Activated CD4-positive, alpha-beta T cell treated with anti-CD3 and anti-CD28 coated beads for 4 hours (primary cell): ENCODE measurements around the gene FNDC8.
"Not testable (repeated sequence)": the region's sequence is repeated elsewhere in the genome, so short reads cannot be mapped to it uniquely, and the experiment has no call there.

Experiments
- DNase-seq, 2 donors: peaks; one replicate each; pipeline ENCODE4 v3.0.0-alpha.2; 2020

FNDC8 gene

GRCh38 chr17:35097776-35098175, 23.6 kb upstream of the FNDC8 start:
- DNase-seq = no peak

DNA sequence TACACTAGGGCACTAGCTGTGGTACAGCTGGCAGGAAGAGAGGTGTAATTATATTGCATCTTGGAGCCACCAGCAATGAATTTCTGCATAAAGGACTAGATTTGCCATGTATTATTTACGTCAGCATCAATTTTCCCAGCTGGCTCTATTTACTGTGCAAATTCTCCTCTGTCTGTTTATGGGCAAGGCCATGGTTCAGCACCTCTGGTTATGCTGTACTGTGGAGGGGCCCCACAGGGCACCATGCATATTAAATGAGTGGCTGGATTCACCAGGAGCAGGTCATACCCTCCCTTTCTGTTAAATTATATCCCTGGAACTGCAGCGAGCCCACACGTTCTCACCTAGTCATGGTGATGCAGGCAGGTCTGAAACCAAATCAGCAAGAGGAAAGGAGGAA, 21.5 kb upstream of the FNDC8 start:
- no peak for DNase-seq

- no peak for DNase-seq
Observed at GRCh38 chr17:35101036-35101435, 20.4 kb upstream of the FNDC8 start.

DNA sequence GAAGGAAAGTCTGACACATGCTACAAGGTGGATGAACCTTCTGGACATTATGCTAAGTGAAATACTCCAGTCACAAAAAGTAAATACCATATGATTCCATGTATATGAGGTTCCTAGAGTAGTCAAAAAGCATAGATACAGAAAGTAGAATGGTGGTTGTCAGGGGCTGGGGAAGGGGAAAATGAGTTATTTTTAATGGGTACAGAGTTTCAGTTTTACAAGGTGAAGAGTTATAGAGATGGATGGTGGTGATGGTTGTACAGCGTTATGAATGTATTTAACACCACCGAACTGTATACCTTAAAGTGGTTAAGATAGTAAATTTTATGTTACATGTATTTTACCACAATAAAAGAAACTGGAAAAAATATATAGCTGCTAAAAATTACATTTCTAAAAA, 19.7 kb upstream of the FNDC8 start:
- DNase-seq = no peak

DNA sequence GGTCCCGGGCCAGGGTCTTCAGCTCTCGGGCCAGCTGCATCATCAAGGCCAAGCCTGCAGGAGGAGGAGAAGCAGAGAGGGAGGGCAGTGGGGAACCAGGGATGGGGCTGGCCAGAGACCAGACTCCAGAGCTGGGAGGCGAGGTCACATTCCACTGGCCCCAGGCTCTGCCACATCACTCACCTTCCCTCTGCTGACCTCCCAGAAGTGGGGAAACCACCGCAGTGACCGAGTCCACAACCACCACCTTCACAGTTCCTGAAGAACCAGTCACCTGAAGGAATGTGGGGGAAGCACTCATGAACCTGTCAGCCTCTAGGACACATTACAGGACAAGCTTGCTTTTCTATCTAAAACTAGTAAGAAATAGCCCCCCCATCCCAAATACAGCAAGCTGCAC, 18.1 kb upstream of the FNDC8 start:
- no peak for DNase-seq

GRCh38 chr17:35104844-35105450, 16.5 kb upstream of the FNDC8 start:
- no peak for DNase-seq

DNA sequence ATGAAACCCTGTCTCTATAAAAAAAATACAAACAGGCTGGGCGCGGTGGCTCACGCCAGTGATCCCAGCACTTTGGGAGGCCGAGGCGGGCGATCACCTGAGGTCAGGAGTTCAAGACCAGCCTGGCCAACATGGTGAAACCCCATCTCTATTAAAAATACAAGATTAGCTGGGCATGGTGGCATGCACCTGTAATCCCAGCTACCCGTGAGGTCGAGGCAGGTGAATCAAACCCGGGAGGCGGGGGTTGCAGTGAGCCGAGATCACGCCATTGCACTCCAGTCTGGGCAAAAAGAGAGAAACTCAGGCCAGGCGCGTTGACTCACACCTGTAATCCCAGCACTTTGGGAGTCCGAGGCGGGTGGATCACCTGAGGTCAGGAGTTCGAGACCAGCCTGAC, 10.6 kb upstream of the FNDC8 start:
- not testable (repeated sequence) for DNase-seq

DNA sequence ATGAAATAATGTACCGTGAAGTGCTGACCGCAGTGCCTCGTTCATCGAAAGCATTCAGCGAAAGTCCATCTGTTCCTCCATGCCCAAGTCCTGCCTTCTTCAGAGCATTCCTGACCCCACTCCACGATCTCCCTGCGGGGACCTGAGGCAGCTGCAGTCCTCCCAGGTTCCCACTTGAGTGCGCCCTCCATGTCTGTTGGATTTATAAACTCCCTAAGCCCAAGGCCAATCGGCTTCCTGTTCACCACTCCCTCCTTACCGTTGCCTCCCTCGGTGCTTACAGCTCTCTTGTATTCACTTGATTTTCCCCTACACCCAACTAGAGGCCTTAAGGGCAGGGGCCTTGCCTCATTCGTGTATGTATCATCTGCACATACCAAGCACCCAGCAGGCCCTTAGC, 4.6 kb upstream of the FNDC8 start:
- DNase-seq = no peak

DNA sequence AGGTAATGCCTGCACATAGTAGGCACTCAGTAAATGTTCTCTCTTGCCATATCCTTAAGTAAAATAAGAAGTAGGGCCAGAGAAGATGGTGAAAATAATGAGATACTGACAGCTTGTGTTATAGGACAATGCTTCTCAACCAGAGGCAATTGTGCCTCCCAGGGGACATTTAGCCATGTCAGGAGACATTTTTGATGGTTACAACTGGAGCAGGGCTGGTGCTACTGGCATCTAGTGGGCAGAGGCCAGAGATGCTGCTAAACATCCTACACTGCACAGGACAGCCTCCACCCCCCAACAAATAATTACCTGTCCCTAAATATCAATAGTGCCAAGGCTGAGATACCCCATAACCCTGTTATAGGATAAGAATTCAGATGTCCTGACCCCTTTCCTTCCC, 3.4 kb upstream of the FNDC8 start:
- peak in 1 of 2 donors; percentile 33 for DNase-seq

- DNase-seq = peak; percentile 75 to 79
Observed at GRCh38 chr17:35119370-35120165, 1.8 kb upstream of the FNDC8 start, which contains the start of gene RAD51D. TSS of gene RAD51D (minus strand) at chr17:35119860. CDS start at chr17:35119613, 247 bp downstream.

DNA sequence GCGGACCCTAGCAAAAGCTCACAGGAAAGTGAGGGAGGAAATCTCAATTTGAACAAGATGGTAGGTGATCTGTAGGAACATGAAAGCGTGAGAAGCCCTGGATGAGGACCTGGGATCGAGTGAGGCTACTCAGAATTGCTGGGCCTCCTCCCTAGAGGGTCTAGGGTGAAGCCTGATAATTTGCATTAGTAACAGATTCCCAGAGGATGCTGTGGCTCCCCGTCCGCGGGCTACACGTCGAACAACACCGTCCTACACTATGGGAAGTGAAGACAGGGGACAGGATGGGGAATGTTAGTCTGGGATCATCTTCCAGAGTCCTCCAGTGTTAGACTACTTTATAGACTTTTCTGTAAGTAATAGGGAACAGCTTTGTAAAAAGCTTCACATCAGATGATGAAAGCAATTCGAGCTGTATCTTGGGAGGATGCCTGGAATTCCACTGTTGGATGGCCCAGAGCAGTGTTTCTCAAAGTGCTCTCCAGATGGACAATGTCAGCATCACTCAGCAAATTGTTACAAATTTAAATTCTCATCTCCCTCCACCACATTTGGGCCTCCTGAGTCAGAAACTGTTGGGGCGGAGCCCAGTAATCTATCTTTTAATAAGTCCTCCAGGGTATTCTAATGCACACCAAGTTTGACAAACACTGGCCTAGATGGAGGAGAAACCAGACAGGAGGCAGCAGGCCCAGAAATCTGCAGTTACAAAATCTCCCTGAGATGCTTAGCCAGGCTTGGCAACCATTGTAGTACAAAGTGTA, 6.5 kb downstream of the FNDC8 start:
- DNase-seq = no peak

- no peak for DNase-seq
Observed at GRCh38 chr17:35129154-35129972, 7.9 kb downstream of the FNDC8 start.

GRCh38 chr17:35129973-35130351, 8.5 kb downstream of the FNDC8 start:
- DNase-seq = no peak

GRCh38 chr17:35130392-35130791, 9.0 kb downstream of the FNDC8 start:
- DNase-seq = no peak

DNA sequence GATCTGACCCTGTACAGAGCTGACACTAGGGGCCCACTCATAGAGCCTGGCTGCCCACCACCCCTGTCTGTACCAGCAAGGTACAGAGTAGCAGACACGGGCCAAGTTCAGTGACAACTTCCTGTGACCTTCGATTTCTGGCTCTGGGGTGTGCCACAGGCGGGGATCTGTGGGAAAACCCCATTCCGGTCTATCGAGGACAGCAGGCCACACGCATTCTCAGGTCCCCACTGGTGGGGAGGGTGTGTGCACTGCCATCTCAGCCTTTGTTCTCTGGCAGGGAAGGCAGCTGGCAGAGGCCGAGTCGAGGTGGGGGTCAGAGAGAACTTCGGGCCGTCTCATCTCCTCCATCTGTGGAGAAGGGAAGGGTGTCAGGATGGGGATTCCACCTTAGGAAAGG, 10.7 kb downstream of the FNDC8 start:
- DNase-seq = no peak

GRCh38 chr17:35132816-35133550, 11.6 kb downstream of the FNDC8 start:
- no peak for DNase-seq

DNA sequence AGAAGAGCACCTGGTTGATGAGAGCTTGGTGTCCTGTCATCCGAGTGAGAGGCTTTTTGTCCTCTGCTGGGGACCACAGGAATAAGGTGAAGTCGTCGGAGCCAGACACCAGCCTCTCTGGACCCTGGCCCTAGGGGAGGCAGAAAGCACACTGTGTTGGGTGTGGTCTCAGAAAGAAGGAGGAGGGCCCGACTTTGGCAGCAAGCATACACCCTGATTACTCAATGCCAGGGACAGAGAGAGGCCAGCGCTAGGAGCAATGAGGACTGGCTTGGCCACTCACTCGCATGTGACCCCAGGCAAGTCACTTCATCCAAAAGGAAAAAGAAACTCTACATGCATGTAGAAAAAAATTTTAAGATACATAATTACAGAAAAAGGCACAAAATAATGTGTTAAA, 13.9 kb downstream of the FNDC8 start:
- no peak for DNase-seq

- DNase-seq = no peak
Observed at GRCh38 chr17:35138218-35138617, 16.8 kb downstream of the FNDC8 start.

- peak; percentile 87 to 88 for DNase-seq
Observed at GRCh38 chr17:35141681-35142466, 20.5 kb downstream of the FNDC8 start, which contains the start of gene NLE1. TSS of gene NLE1 (minus strand) at chr17:35142303. CDS start at chr17:35142275, 28 bp downstream.

DNA sequence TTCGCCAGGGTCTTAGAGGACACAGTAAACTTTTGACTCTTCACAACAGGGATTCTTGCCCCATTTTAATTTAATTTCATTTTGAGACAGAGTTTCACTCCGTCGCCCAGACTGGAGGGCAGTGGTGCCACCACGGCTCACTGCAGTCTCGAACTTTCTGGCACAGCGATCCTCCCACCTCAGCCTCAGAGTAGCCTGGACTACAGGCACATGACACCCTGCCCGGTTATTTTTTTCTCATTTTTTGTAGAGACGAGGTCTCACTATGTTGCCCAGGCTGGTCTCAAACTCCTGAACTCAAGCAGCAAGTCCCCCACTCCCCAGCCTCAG, 21.0 kb downstream of the FNDC8 start:
- no peak for DNase-seq

- no peak for DNase-seq
Observed at GRCh38 chr17:35144840-35145239, 23.4 kb downstream of the FNDC8 start.
